C1 segment of cervical spinal cord (tissue), 14 donors: ENCODE data around the gene ACTG1.

Experiments
- DNase-seq, 14 donors: peaks; one replicate each; lab custom pipeline; 2025; lab: John Stamatoyannopoulos, UW

The ACTG1 gene

GRCh38 chr17:81518113-81518784 lies 5.7 kb upstream of the ACTG1 start:
- no peak for DNase-seq

- DNase-seq = no peak
Measured at GRCh38 chr17:81517339-81518112, 4.9 kb upstream of the ACTG1 start.

DNA sequence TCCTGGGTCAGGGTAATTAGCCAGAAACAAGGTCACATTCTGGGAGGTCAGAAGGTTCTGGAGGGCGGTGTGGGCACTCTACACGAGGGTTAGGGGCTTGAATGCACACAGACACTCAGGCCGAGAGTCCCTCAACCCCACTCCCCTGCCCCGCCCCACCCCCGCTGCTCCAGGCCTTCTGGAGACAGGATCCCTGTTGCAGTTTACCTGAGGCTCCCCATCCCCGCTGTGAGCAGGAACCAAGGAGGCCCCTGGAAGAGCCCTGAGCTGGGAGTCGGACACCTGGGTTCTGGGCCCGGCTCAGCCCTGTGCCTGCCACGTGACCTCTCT lies 4.4 kb upstream of the ACTG1 start:
- DNase-seq = no peak

DNA sequence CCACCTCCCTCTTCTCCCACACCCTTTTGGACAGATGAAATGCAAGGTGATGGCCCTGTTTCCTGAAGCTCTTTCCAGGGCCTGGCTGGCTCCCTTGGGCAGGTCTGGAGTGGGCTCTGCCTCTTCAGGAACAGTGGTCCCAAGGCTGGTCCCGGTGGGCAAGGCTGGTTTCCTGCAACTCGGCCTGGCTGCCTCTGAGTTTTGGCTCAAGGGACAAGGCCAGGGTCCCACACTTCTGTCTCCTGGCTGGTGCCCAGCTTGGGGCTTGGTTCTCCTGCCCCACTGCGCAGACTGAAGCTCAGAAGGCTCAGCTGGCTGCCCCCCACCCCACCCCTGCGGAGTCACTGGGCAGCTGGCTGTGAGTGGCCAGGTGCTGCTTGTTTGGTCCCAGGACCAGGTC lies 3.8 kb upstream of the ACTG1 start:
- no peak for DNase-seq

DNA sequence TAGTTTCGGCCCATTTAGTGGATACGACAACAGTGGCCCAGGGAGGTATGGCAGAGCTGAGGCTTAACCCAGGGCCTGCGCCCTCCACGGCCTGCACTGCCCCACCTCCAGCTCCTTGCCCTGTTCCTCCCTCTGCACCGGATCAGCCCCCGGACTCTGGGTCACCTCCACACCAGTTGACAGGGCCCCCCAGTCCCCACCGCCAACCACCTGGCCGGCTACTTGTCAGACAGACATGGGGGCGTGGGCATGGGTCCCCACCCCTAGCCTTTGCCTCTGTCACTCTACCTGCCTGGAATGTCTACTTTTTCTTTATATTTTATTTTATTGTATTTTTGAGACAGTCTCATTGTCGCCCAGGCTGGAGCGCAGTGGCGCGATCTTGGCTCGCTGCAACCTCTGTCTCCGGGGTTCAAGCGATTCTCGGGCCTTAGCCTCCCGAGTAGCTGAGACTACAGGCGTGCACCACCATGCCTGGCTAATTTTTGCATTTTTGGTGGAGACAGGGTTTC lies 3.0 kb upstream of the ACTG1 start:
- no peak for DNase-seq

- DNase-seq = peak in 7 of 14 donors; percentile 17 to 66 (median 31)
Measured at GRCh38 chr17:81514739-81515529, 2.3 kb upstream of the ACTG1 start.

DNA sequence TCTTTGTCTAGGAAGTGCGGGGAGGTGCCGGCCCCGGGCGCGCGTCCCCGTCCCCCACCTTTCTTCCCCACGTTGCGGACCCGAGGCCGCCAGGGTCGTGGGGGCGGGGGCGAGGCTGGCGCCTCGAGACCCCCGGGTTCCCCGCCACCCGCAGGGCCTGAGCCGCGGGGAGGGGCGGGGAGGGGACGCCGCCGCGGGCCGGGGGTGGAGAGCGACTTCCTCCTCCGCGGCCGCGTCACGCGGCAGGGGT lies 1.8 kb upstream of the ACTG1 start:
- DNase-seq = no peak

DNA sequence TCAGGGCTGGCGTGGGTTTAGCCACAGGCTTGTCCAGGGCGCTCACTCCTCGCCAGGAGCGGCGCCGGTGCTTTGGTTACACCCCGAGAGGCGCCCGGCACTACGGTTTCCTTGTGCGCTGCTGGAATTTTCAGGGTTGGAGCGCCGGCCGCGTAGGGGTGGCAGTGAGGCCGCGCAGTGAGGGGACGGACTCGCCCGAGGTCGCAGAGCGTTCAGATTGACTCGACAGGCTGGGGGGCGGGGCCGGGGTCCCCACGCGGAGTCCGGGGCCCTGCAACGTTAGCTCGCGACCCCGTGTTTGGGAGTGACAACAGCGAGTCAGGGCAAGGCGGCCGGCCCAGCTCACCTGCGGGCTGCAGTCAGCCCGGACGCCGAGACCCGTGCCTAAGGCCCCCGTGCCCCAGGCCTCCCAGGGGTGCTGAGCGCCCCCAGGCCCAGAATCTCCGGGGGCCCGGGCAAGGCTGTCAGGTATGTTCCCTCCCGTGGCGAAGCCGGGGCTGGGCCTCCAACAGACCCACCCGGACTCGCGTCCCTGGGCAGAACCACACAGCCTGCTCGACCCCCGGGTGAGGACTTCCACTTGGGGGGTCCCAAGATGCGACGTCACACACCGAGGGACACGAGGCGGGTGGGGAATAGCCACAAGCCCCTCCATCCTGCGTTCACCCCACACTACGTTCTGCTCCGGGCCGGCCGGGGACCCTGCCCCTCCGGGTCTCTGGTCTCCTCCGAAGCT lies 1.3 kb upstream of the ACTG1 start:
- DNase-seq = peak in 8 of 14 donors; percentile 31 to 77 (median 66)

- peak in 11 of 14 donors; percentile 45 to 77 (median 60) for DNase-seq
Measured at GRCh38 chr17:81513372-81513752, 763 bp upstream of the ACTG1 start.

- DNase-seq = peak in 4 of 14 donors; percentile 26 to 40 (median 39)
Measured at GRCh38 chr17:81511804-81512561, 616 bp downstream of the ACTG1 start.

DNA sequence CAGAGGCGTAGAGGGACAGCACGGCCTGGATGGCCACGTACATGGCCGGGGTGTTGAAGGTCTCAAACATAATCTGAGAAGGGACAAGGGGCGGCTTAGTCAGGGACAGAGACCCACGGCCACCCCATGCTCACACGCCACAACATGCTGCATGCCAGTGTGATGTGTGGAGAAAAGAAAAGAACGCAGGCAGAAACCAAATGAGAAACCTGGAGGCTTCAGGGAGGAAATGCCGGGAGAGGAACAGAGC lies 1.1 kb downstream of the ACTG1 start:
- peak in 2 of 14 donors; percentile 31 to 44 for DNase-seq

GRCh38 chr17:81510785-81511553 lies 1.6 kb downstream of the ACTG1 start:
- DNase-seq = peak in 4 of 14 donors; percentile 17 to 44 (median 34)

DNA sequence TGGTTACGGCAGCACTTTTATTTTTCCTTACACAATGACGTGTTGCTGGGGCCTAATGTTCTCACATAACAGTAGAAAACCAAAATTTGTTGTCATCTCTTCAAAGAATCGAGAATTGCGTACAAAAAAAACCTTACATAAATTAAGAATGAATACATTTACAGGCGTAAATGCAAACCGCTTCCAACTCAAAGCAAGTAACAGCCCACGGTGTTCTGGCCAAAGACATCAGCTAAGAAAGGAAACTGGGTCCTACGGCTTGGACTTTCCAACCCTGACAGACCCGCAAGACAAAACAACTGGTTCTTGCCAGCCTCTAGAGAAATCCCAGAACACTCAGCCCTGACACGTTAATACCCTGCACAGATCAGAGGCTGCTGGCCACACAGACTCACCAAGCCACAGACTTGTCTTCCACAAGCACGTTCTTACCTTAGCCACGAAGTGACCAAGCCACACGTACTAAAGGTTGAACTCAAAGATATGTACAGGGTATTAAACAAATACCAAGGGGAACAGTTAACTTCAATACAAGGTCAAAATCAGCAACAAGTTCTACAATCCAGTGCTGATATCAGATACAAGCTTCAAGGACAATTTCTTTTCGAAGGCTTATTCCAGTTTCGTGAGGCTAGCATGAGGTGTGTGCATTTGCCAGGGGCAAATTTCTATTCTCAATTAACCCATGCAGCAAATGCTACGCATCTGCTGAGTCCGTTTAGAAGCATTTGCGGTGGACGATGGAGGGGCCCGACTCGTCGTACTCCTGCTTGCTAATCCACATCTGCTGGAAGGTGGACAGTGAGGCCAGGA lies 2.4 kb downstream of the ACTG1 start:
- no peak for DNase-seq

GRCh38 chr17:81509207-81509971 lies 3.2 kb downstream of the ACTG1 start:
- DNase-seq = no peak

GRCh38 chr17:81508639-81509206 lies 3.9 kb downstream of the ACTG1 start:
- no peak for DNase-seq

DNA sequence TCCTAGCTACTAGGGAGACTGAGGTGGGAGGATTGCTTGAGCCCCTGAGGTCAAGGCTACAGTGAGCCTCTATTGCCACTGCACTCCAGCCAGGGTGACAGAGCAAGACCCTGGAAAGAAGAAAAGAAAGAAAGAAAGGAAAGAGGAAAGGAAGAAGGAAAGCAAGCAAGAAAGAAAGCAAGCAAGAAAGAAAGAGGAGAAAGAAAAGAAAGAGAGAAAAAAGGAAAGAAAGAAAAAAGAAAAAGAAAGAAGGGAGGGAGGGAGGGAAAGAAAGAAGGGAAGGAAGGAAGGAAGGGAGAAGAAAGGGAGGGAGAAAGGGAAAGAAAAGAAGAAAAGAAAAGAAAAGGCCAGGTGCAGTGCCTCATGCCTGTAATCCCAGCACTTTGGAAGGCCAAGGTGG lies 9.0 kb downstream of the ACTG1 start:
- DNase-seq = no peak

DNA sequence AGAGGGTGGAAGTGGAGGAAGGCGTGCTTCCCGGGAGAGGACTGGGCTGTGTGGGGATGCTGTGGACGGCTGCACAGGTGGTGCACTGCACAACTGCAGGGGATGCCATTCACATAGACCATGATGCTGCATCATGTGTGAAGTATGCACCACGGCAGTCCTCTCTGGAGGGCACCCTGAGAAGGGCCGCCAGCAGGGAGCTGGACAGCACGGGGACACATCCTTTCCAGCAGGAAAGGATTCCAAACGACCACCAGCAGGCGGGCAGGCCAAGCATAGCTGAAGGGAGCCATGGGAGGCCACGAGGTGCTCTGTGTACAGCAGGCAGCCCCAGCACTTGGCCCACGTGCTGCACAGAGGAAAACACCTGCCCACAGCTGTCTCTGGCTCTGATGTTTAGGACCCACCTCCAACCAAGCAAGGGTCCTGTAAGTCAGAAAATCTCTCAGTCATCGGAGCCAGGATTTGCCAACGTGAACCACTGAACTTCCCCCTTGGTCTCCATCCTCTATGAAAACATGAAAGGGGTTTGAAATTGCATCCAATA lies 10.1 kb downstream of the ACTG1 start:
- DNase-seq = no peak

- DNase-seq = no peak
Measured at GRCh38 chr17:81500047-81500446, 12.6 kb downstream of the ACTG1 start.
